ENCODE measurements around the gene UBL4A.

UBL4A gene

DNA sequence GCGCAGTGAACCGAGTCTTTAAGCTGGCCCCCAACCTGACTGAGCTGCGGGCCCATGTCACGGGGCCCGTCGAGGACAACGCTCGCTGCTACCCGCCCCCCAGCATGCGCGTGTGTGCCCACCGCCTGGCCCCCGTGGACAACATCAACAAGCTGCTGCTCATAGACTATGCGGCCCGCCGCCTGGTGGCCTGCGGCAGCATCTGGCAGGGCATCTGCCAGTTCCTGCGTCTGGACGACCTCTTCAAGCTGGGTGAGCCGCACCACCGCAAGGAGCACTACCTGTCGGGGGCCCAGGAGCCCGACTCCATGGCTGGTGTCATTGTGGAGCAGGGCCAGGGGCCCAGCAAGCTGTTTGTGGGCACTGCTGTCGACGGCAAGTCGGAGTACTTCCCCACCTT is 26.1 kb downstream of the UBL4A start:
- no peak for DNase-seq

DNA sequence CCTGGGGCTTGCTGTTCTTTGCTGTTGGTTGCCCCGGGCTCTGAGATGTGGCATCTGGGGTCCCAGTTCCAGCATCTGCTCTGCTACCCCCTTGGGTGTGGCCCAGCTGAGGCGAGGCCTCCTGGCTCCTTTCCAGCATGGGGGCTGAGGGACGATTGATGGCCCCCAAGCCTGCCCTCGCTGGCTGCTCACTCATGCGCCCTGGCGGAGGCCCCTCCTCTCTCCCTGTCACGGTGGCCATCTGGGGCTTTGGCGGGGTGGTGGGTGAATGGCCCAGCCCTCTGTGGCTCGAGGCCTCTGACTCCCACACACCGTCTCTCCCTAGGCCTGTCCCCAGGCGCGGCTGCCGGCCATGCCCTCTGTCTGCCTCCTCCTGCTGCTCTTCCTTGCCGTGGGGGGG is 26.6 kb downstream of the UBL4A start:
- no peak for DNase-seq

DNA sequence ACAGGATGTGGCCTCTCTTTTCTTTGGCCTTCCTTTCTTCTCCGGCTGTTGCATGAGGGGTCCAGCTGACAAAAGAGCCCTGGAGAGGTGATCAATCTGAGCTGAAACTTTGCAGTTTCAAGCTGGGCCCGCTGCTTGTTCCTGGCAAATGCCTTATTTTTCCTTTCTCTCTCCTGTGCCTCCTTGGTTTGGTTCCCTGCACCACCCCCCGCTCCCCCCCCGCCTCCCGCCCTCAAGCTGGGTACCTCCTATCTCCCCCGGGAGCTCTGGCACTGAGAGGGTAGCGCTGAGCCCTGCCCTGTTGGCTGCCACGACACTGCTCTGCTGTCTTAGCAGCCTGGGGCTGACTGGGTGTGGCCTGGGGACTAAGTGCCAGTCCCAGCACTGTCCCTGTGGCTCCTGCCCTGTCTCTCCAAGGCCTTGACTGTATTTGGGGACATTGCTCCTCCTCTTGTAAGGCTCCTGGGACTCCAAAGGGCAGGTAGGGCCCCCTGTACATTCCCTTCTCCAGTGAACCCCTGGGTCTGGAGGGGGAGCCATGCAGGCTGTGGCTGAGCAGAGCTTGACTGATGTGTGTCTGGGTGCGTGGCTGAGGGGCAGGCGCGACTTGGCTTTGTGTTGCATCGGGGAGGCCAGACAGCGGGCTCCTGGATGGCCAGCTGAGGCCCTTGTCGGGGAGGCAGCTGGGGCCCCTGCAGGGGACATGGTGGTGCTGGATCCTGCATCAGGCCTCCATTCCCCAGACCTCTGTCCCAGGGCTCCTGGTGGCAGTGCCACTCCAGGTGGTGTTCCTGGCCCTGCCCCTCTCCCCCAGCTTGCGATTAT is 27.2 kb downstream of the UBL4A start:
- peak in 1 of 2 experiments; percentile 19 for DNase-seq

DNA sequence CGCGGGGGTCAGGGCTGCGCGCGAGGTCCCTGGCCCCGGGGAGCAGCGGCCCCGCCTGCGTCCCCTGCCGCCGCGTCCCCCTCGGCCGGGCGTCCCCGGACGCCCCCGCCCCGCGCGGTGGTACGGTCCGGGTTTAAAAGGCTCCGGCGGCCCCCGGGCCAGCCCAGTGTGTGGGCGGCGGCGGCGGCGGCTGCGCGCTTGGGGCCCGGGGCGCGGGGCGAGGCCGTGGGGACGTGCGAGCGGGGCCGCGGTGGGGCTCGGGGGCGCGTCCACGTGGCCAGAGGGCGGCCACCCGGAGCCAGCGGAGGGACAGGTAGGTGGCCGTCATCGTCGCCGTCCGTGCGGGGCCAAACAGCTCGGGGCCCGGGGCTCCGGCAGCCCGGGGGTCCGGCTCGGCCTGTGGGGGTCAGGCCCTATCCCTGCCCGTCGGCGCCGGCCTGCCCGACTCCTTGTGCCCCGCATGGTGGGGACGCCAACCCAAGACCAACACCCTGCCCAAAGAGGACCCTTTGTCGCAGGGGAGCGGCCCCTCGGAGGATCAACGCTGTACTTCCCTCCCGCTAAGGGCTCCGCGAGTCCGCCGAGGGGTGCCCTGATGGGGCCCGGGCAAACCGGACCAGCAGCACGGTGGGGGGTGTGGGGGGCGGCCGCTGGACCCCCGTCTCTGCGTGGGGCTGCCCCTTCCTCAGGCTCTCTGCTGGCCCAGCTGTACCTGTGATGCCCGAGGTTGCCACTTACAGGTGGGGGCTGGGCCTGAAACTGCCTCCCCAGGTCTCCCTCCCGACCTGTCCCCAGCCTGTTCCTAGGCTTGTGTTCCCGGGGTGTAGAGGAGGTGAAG is 28.1 kb downstream of the UBL4A start, which contains the start of gene PLXNA3:
PLXNA3 (plus strand) TSS at position 166 of the 838 bp plus-strand sequence. CDS start 1,903 bp downstream, outside the sequence.
- DNase-seq = peak; percentile 54 to 58

DNA sequence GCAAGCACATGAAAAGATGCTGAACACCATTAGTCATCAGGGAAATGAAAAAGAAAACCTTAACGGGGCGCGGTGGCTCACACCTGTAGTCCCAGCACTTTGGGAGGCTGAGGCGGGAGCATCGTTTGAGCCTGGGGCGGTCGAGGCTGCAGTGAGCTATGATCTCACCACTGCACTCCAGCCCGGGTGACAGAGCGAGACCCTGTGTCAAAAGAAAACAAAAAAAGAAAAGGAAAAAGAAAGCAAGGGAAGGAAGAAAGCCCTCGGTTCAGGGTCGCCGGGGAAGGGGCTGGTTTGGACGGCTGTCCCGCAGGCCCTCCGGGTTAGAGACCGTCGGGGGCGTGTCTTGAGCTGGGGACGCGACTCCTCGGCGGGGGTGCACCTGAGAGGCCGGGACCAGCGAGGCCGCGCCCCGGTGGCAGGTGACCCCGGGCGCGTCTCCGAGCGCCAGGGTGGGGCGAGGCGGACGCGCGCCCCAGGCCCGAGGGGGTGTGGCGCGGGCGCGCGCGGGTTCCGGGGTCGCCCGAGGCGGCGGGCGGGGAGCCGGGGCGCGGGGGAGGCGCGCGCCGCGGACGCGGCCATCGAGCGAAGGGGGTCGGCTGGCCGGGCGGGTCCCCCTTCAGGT is 28.8 kb downstream of the UBL4A start:
- DNase-seq = peak; percentile 44 to 45

DNA sequence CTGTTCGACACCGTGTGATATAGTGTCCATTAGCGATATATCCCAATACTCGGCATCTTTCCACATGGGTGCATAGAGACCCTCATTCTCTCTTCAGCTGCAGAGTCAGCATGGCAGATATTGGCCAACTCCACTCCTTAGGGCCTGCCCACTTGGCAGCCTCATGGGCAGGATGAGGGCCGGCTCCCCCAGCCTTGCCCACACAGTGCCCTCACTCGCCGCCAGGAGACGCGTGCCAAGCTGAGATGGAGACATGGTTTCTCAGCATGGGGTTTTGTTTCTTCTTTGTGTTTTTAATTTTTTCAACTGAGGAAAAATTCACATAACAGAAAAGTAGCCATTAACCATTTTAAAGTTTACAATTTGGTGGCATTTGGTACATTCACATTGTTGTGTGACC is 33.6 kb downstream of the UBL4A start:
- no peak for DNase-seq

DNA sequence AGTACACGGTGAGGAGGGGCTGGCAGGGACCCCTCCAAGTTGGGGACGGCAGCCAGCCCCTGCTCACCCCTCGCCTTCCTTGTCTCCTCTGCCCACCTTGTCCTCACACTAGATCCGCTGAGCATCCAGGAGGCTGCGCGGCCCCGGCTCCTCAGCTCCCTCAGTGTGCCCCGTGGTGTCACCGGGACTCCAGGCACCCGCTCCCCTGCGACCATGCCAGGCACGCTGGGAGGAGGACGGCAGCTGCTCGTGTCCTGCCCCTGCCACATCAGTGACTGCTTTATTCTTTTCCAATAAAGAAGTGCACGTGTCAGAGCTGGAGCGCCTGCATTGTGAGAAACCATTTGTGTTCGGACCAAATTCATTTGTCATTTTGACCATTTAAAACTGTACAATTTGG is 36.1 kb downstream of the UBL4A start:
- DNase-seq = no peak

DNA sequence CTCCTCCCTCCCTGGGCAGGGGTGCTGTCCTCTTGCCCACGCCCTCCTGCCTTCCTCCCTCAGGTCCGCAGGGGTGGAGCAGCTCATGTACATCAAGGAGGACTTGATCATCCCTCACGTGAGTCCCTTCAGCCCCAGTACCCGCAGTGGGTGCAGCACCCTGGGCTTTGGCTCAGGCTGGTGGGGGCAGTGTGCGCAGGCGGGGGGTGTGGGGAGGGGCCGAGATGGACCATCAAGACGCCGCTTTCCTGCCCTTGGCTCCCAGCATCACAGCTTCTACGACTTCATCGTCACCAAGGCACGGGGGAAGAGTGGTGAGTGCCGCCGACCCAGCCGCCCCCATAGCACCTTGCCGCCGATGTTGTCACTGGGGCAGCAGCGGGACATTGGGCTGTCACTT is 36.8 kb downstream of the UBL4A start:
- no peak for DNase-seq

DNA sequence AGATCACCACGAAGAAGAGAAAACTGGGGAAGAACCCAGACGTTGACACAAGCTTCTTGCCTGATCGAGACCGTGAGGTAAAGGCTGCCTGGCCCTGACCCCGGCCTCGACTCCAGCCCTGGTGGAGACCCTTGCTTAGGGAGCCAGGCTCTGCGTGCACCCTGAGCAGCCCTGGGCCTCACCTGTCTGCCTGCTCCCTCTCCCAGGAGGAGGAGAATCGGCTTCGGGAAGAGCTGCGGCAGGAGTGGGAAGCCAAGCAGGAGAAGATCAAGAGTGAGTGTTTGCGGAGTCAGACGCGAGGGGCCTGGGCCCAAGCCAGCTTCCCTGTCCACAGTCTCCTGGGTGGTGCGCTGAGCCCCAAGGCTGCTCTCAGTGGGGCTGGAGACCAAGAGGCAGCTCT is 37.9 kb downstream of the UBL4A start:
- DNase-seq = no peak

DNA sequence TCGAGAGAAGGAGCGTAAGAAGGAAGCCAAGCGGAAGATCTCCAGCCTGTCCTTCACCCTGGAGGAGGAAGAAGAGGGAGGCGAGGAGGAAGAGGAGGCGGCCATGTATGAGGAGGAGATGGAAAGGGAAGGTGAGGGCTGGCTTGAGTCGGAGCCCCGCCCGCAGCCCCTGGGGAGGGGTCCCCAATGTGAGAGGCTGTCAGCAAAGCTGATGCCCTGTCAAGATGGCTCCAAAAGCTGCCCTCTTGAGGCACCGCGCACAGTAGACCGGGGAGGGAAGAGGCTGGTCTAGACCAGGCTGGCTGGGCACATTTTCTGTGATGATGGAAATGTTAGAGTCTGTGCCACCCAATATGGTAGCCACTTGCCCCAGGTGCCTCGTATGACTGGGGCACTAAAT is 40.0 kb downstream of the UBL4A start:
- no peak for DNase-seq

DNA sequence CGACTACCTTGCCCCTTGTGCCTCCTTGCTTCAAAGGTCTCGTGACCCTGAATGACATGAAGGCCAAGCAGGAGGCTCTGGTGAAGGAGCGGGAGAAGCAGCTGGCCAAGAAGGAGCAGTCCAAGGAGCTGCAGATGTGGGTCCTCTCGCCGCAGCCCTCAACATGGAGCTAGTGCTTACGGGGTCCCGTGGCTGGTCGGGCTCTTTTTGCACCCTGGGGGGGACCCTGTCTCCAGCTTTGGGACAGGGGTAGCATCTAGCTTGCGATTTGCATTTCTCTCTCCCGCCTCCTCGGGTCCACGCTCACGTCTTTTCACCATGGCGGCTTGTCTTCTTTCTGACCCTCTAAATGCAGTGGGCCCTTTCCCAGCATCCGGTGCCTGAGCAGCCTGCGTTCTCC is 40.6 kb downstream of the UBL4A start:
- DNase-seq = no peak

DNA sequence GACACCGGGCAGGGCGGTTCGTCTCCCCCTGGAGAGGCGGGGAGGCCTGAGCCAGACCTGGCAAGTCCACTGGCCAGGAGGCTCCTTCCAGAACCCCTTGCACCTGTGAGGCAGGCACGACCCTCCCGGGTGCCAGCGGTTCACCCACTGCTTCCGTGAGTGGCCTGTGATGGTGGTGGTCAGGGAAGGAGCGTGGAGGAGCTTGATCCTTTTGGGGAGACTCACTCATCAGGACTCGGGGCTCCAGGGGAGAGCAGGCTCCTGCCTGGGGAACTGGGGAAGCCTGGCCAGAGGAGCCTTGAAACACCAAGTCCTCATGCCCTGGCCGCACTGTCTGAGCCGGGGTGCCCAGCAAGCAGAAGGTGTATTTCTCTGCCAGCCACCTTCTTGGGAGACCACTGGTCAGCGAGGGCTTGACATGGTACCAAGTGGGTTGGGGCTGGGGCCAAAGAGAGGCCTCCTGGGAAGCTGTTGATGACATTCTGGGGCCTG is 41.6 kb downstream of the UBL4A start:
- no peak for DNase-seq

DNA sequence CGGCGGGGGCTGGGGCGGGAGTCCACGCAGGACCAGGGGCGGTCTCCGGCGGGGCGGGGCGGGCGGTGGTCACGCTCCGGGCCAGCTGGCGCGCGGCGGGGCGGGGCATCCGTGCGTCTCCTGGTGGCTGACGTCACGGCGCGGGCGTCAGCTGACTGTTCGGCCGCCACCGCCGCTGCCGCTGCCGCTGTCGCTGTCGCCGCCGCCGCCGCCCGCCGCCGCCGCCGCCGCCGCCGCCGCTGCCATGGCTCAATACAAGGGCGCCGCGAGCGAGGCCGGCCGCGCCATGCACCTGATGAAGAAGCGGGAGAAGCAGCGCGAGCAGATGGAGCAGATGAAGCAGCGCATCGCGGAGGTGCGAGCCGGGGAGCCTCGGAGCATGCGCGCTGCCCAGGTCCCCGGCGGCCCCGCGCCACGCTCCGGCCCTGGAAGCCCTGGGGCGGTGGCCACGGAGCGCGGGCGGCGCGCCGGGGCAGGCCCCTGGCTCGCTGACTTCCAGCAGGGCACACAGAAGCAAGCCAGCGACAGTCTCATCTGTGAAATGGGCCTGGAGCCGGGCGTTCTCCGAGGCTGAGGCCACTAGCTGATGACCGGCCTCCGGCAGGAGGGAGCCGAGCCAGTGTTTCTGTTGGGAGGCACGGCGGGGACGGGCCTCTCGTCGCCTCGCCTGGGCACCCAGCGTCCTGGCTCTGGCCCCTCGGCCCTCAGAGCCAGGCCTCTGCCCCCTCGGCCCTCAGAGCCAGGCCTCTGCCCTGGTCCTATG is 42.2 kb downstream of the UBL4A start, which contains the start of gene FAM50A:
FAM50A (plus strand) TSS at position 150 of the 763 bp plus-strand sequence; CDS start at position 245, 95 bp downstream.
- peak; percentile 70 to 79 for DNase-seq

DNA sequence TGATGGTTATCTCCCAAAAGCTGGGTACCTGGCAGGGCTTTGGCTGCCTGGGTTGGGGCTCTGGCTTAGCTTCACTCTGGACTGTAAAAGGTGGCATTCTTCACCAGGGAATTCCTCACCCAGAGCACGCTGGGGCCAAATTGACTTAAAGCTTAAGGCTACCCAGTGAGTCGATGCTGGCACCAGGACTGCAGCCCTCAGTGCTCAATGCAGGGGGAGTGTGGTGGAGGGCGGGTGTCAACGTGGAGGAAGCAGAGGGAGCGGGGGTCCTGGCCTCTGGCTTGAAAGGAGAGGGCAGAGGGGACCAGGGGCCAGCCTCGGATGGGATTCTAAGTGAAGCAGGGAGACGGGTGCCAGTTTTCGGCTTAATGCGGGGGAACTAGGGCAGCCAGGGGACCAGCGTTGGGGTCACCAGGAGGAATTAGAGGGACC is 42.9 kb downstream of the UBL4A start:
- DNase-seq = no peak

DNA sequence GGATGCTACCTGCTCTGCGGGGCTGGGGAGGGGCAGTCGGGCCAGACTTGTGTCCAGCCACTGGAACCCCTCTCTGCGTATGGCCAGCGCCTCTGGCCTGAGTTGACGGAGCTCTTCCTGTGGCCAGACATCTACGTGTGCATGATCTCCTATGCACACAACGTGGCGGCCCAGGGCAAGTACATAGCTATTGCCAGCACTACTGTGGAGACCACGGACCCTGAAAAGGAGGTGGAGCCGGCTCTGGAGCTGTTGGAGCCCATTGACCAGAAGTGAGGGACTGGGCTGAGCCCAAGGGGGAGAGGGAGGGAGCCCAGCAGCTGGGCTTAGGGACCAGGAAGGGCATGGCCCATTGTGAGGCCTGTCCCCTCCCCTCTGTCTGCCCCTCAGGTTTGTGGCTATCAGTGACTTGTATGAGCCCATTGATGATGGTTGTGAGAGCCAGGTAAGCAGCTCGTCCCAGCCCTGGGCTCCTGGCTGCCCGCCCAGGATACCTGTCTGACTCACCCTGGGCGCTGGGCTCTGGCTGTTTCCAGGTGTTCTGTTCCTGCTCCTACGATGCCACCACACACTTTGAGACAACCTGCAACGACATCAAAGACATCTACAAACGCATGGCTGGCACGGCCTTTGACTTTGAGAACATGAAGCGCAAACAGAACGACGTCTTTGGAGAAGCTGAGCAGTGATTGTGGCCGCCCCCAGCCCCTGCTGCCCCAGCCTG is 44.3 kb downstream of the UBL4A start:
- DNase-seq = no peak

DNA sequence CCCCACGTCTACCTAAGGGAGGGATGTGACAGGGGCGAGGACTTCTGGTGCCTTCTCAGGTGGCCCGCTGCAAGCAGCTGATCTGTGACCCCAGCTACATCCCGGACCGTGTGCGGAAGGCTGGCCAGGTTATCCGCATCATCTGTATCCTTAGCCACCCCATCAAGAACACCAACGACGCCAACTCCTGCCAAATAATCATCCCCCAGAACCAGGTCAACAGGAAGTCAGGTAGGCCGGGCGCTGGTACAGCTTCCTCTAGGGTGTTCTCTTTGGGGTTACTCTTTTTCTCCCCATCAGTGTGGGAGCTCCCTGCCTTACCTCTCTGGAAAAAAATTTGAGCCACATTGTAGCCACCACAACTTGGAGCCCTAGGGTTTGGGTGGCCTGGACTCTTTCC is 44.9 kb downstream of the UBL4A start:
- no peak for DNase-seq

DNA sequence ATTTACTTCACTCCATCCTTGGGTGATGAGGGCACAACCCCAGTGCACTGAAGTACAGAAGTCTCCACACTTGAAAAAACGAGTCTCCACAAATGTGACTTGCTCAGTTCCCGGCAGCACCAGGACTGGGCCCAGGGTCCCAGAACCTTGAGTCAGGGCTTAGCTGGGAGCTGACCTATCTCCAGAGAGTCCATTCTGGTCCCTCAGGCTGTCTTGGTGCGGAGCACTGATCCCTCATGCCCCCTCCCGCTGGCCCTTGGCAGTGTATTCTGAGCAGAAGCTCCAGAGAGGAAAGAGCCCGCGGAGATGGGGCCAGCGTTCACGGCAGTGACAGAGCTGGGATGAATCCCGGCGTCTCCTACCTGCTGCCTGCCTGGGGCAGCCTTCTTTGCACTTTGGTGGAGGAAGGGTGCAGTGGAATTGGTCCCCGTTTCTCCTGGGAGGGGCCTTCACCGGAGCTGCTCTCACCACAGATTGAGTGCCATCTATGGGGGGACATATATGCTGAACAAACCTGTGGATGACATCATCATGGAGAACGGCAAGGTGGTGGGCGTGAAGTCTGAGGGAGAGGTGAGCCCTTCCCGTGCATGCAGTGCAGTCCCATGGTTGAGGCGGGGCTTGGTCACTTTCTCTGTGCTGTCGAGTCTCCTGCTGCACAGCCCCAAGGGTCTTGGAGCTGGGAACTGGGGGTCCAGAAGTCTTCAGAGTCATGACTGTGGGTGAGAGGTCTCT is 45.6 kb downstream of the UBL4A start:
- DNase-seq = no peak

DNA sequence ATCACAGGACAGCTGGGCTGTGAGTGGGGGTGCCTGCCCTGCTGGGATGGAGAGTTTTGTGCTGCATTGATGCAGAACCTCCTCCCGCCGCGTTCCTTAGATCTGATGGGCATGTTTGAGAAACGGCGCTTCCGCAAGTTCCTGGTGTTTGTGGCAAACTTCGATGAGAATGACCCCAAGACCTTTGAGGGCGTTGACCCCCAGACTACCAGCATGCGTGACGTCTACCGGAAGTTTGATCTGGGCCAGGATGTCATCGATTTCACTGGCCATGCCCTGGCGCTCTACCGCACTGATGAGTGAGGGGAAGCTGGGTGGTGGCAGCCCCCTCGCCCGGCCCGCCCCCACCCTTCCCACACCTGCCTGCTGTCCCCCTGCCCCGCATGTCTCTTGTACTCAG is 46.6 kb downstream of the UBL4A start:
- no peak for DNase-seq

DNA sequence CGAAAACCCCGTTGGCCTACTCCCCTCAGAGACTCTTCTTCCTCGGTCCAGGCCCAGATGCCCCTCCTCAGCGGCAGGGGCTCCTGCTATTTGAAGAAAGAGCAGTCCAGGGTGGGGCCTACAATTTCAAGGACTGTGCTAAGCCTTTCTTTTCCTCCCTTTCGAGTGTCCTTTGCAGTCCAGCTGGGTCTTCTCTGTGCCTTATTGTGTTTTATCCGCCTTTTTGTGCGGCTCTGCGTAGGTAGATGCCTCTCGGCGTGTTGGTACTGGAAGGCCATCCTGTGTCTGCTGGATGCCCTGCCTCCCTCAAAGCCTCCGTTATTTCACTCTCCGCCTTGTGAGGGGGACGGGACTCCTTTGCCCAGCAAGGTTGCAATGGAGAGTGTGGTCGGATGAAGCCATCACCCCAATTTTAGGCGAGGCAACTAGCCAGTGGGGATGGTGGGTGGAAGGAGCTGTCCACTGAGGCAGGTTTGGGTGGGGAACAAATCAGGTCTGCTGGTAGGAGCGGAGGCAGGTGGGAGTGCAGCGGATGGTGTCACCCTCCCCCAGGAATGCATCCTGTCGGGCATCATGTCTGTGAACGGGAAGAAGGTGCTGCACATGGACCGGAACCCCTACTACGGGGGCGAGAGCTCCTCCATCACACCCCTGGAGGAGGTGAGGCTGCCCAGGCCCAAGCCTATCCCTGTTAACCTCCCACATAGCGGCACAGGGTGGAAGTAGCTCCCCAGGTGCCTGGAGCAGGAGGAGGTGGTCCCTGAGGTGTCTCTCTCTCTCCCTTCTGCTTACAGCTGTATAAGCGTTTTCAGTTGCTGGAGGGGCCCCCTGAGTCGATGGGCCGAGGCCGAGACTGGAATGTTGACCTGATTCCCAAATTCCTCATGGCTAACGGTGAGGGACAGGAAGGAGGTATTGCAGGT is 48.2 kb downstream of the UBL4A start:
- no peak for DNase-seq
